Cardiac muscle cell (in vitro differentiated cells and primary cell): ENCODE data around the gene HOXB7. TPM values are rescaled to one million over a fixed set of nuclear protein-coding genes. Genes with fewer than 3 reads are reported as not detected.

Experiments used
- DNase-seq, 2 donors: peaks; one replicate each; pipeline versions ENCODE4 v3.0.0 to v3.0.0-alpha.2; 2010 to 2017; ENCODE audit warnings: low read depth in 1 of 2, low spot score in 1 of 2
- H3K27ac ChIP-seq: fragments of 200-600 bp; sonication (generic); 2 replicates; pipeline ENCODE4 v1.5.1; 2016
- H3K27me3 ChIP-seq: fragments of 200-600 bp; sonication (generic); 2 replicates; pipeline ENCODE4 v1.6.0; 2016; ENCODE audit warnings: control low read depth
- H3K36me3 ChIP-seq: fragments of 200-600 bp; sonication (generic); 2 replicates; pipeline ENCODE4 v1.5.1; 2016; ENCODE audit warnings: control low read depth
- H3K4me1 ChIP-seq: fragments of 200-600 bp; sonication (generic); 2 replicates; pipeline ENCODE4 v1.8.1; 2017; ENCODE audit warnings: low read depth, mild to moderate bottlenecking, mixed run types
- H3K4me3 ChIP-seq: fragments of 200-600 bp; sonication (generic); 2 replicates; pipeline ENCODE4 v1.5.1; 2016; ENCODE audit warnings: mild to moderate bottlenecking
- H3K9me3 ChIP-seq: fragments of 200-600 bp; sonication (generic); 2 replicates; pipeline ENCODE4 v1.5.1; 2017; ENCODE audit warnings: low read depth, mild to moderate bottlenecking, control low read depth
- CTCF ChIP-seq: IDR thresholded peaks from 2 replicates; pipeline ENCODE4 v1.5.1; 2012; ENCODE audit warnings: low read depth, mild to moderate bottlenecking, low read length
- polyA plus RNA-seq: library from polyadenylated mRNA; unstranded; fragments of >200 nt; fragmentation: Nextera tagmentation; extraction: Ambion mirVana; gene quantifications from 2 replicates; pipeline ENCODE4 v1.2.1, GENCODE V29; 2016
- total RNA-seq: library from RNA; depleted of rRNA; stranded (reverse); fragments of >200 nt; gene quantifications from 2 replicates; pipeline ENCODE4 v1.2.3, GENCODE V29; 2016

Gene HOXB7
- total and polyA plus RNA-seq, 2 experiments from 2014 or later, result not detected

DNA sequence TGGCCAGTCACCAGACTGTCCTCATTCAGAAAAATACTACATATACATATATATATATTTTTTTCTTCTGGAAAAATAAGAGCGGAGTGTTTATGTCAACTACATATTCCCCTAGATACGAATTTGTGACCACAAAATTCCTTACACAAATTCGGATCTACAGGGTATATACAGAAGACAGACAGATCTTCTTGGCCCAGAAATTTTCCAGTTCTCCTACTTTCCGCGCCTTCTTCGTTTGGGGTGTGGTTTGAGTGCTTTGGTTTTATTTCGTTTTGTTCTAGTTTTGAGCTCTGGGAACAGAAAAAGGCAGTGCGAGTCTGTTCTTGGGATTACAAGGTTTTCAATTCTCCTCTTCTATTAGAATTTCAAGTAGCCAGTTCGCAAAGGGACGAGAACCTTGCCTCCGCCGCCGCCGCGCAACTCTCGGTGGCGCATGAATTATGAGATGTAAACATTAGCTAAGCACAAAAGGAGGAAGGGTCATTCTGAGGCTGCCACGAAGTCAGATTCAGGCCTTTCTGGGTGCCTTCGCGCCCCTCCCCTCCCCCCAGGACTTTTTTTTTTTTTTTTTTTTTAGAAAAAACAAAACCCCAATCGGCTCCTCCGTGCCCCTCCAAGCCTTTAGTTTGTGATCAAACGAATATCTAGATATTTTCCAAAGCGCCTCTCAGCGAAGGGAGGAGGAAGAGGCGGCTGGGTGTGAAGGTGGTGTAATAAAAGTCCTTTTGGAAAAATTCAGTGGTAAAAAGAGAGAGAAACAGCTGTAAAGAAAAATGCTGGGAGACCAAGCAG, 30.9 kb downstream of the HOXB7 start:
- H3K27me3 ChIP-seq, result peaks cover 97% of the 10 kb centered on the region
- H3K9me3 ChIP-seq, result no peaks in the 10 kb centered on the region
- no peak overlapping the region for H3K4me3 ChIP-seq
- H3K27ac ChIP-seq, result no peak overlapping the region
- no peak for DNase-seq
- TF ChIP-seq CTCF, result no peak
- H3K36me3 ChIP-seq, result no peaks in the 10 kb centered on the region
- H3K4me1 ChIP-seq, result no peaks in the 10 kb centered on the region

- Histone ChIP-seq H3K9me3 (no peaks in the 10 kb centered on the region), H3K4me1 (no peaks in the 10 kb centered on the region), H3K27ac (no peak overlapping the region), H3K36me3 (no peaks in the 10 kb centered on the region), H3K27me3 (peaks cover 97% of the 10 kb centered on the region), H3K4me3 (no peak overlapping the region)
- TF ChIP-seq CTCF, result no peak
- DNase-seq, result no peak
Observed at GRCh38 chr17:48579471-48579759, 31.4 kb downstream of the HOXB7 start.

DNA sequence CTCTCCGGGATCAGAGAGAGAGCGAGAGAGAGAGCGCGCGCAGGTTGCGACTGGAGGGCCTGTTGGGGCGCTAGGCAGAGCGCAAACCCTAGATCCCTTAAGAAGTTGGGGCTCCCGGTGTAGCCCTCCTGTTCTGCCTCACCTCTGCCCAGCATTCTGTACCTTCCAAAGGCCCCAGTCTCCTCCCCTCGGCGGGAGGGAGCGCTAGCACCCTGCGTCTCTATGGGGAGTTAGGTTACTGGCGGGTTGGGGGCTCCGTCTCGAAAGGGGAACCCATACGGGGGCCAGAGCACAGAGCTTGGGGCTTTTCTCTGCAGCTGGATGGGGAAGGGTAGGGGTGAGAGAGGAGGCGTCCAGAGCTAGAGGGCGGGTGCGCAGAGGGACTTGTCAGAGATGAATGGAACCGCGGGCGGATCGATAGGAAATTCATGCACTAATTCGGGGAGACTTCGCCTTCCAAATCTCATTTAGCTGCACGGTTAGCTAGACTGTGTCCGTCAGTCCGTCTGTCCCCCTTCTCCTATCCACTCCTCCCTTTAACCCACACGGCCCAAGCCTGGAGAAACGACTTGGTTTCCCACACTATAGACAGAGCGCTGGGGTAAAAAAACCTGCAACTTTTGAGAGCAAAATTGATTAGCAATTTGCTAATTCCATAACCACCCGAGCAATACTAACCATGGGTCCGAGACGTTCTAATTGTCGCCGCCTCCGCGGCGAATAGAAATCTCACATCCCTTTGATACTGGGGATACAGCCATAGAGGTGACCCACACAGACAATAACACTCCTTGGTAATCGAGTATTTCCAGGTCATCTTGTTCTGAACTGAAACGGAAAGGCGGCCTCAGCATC, 32.0 kb downstream of the HOXB7 start:
- Histone ChIP-seq H3K4me1 (no peaks in the 10 kb centered on the region), H3K4me3 (peak overlapping the region; percentile 44), H3K27me3 (peaks cover 97% of the 10 kb centered on the region), H3K36me3 (no peaks in the 10 kb centered on the region), H3K9me3 (no peaks in the 10 kb centered on the region), H3K27ac (no peak overlapping the region)
- no peak for DNase-seq
- no peak for TF ChIP-seq CTCF

DNA sequence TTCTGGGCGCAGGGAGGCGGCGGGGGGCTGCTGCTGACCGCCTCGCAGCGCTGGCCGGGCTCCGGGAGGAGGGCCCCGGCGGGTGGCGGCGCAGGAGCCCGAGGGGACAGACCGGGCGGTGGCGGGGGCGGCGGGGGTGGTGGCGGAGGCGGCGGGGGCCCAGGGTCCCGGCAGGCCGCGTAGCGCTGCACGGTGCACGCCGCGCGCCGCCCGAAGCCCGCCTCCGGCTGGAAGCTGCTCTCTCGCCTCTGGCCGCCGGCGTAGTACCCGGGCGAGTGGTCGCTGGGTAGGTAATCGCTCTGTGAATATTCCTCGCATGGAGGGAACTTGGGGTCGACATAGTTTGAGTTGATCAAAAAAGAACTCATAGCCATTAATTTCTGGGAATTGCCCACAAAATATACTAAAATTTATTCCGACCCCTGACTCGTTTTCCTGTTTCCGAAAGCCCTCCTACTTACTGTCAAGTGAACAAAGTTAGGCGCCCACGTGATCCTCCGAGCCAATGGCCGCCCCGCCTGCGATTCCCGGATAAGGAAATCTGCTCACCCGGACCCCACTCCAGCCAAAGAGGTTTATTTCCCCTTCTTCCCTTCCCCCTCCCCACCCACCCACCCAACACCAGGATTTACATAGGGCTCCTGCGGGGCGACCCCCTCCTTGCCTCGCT, 32.7 kb downstream of the HOXB7 start, which contains the start of gene HOXB4:
Gene HOXB4, minus strand, starts transcription at position 405 of the 670 bp plus-strand sequence. Its CDS starts 31 bp downstream, at position 374.
- no peak for TF ChIP-seq CTCF
- no peak within 1 kb of the TSS for H3K27ac ChIP-seq
- H3K4me1 ChIP-seq, result peaks cover under 1% of the 10 kb centered on the region
- H3K4me3 ChIP-seq, result peak within 1 kb of the TSS; percentile 44
- DNase-seq, result peak in 1 of 2 donors; percentile 86
- no peaks in the 10 kb centered on the region for H3K9me3 ChIP-seq
- no peaks in the 10 kb centered on the region for H3K36me3 ChIP-seq
- H3K27me3 ChIP-seq, result peaks cover 97% of the 10 kb centered on the region

- Histone ChIP-seq H3K36me3 (no peaks in the 10 kb centered on the region), H3K9me3 (no peaks in the 10 kb centered on the region), H3K4me3 (peak overlapping the region; percentile 44), H3K4me1 (peaks cover 4% of the 10 kb centered on the region), H3K27me3 (peaks cover 97% of the 10 kb centered on the region), H3K27ac (no peak overlapping the region)
- DNase-seq, result no peak
- no peak for TF ChIP-seq CTCF
Observed at GRCh38 chr17:48577330-48577945, 33.4 kb downstream of the HOXB7 start.
